Measurements from ENCODE around the gene MOB3C.
"Not testable (repeated sequence)": the region's sequence is repeated elsewhere in the genome, so short reads cannot be mapped to it uniquely, and the experiment has no call there.

The MOB3C gene

DNA sequence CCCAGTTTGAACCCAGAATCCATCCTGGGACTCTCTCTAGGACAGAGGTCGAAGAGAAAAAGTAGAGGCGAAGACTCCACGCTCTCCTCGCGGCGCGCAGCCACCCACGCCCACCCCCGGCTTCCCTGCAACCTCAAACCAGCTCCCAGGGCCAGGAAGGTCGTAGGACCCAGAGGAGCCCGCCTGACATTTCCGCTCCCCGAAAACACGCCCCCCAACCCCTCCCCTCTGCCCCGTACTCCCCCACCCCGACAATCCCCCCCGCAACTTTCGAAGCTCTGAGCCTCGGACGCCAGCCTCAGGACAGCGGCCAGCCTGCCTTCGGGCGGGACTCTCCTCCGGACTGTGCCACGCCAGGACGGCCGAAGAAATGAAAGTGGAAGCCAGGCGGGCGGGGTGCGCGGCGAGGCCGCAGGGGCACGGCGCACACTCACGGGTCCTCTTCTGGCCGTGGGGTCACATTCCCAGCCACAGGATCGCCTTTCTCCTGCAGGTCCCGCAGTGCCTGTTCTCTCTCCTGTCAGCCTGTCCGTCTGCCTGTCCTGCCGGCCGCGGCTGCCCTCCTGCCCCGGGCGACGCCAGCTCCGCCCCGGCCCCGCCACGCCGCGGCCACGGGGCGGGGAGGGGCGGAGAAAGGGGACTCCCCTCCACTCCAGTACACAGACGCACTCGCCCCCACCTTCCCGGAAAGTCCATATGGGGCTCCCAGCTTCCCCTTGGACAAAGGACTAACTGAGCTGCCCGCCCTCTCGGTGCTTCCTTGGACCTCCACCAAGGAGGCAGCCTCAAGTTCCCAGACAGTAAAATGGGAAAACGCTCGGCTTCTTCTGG lies at the start of gene MOB3C:
Gene MOB3C, minus strand, starts transcription at position 535 of the 831 bp plus-strand sequence. CDS start 3,490 bp downstream, outside the sequence.
- DNase-seq: peak; percentile 71

DNA sequence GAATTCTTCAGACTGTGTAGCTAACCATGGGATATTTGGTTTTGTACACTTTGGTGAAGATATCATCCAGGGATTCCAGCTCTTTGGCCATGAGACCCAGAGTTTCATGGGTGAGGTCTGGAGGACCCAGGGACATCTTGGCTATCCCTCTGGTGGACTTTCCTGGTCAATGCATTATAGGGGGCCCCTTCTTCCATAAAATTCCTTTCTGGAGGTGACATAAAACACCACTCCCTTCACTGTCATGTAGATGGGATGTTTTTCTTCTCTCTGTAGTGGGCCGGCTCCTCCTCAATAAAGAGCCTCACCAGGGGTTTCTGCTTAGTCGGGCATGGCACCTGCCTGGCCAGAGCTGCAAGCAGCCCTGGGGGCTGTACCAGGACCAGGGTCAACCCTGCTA lies 49.4 kb upstream of the MOB3C start:
- no peak for DNase-seq

DNA sequence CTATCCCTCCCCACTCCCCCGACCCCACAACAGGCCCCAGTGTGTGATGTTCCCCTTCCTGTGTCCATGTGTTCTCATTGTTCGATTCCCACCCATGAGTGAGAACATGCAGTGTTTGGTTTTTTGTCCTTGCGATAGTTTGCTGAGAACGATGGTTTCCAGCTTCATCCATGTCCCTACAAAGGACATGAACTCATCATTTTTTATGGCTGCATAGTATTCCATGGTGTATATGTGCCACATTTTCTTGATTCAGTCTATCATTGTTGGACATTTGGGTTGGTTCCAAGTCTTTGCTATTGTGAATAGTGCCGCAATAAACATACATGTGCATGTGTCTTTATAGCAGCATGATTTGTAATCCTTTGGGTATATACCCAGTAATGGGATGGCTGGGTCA lies 46.3 kb upstream of the MOB3C start:
- DNase-seq: not testable (repeated sequence)

DNA sequence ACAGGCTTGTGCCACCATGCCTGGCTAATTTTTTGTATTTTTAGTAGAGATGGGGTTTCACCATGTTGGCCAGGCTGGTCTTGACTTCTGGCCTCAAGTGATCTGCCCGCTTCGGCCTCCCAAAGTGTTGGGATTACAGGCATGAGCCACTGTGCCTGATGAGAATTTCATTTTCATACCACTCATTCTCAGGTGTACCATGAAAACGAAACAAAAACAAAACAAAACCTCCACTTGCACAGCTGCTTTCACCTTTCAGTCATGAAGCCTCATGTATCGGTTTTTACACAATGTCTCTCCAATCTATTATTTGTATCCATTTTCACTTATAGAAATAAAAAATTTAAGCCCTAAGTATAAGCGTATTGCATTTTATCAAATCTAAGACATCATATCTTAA lies 43.5 kb upstream of the MOB3C start:
- DNase-seq: not testable (repeated sequence)

DNA sequence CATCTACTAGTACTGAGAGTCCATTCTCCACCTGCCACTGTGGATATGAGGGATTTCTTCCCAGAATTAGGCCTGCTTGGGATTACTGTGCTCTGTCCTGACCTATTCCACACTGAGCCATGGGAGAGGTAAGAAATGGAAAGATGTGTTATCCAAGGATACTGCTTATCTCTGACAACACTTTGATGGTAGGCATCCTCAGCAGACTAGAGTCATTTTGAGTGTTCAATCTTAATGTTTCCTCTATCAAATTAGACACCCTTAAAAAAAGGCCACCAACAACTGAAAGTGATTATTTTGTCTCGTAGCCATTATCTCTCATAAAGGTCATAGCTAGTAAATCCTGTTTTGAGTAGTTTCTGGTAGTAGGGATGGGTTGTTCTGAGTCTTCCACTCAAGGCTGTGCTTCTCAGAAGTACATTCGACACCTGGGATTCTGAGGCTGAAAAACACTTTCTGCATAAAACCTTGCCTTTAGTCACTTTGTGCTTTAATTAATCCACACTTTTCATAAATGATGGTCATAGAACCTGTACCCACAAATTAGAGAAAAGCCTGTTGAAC lies 42.8 kb upstream of the MOB3C start:
- DNase-seq: no peak

DNA sequence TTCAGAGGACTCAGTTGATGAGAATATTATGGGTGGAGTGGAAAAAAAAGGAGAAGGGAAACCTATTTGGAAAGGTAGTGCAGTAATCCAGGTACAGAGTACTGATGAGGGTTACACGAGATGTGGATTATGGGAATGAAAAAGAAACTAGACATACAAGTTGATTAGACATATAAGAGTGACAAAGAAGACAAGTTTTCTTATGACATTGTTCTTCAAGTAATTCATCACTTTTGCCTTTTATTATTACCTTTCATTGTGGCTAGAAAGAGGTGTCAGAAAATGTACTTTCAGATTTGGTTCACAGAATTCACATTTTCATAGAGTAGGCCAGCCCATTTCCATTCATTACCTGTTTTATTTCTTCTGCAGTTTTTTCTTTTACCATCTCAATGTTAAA lies 41.2 kb upstream of the MOB3C start:
- no peak for DNase-seq

DNA sequence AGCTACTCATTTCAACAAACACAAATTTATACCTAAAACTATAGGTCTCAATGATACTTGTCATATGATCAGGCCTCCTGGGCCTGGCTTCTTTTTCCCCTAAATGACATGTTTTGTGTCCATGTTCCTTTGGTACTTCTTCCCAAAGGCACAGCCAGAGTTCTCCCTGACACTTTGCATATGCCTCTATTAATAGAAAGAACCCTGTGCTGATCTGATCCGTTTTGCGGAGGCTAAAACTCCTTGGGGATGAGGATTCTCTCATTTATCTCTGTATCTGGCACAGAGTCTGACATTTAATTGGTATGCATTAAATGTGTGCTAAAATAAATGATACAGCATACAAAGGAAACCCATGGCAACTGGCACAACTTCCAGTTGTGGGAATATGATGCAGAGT lies 40.0 kb upstream of the MOB3C start:
- DNase-seq: no peak

DNA sequence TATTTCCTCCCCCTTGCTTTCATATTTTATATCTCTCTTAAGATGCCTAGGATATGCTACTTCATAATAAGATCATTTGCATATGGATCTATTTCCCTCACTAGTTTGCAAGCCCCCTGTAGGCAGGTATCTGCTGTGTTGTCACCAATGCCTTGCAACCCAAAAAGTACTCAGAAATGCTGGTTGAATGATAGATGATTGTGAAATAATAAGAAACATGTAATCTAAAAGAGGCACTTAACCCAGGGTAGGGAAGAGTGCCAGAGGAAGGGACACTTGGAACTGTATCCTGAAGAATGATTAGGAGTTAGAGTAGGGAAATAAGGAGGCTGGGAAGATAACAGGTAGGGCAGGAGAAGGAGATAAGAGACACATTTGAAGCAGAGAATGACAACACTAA lies 39.2 kb upstream of the MOB3C start:
- no peak for DNase-seq

DNA sequence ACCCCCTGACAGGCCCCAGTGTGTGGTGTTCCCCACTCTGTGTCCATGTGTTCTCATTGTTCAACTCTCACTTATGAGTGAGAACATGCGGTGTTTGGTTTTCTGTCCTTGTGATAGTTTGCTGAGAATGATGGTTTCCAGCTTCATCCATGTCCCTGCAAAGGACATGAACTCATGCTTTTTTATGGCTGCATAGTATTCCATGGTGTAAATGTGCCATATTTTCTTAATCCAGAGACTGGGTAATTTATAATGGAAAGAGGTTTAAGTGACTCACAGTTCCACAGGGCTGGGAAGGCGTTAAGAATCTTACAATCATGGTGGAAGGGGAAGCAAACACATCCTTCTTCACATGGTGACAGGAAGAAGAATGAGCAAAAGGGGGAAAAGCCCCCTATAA lies 38.1 kb upstream of the MOB3C start:
- not testable (repeated sequence) for DNase-seq

DNA sequence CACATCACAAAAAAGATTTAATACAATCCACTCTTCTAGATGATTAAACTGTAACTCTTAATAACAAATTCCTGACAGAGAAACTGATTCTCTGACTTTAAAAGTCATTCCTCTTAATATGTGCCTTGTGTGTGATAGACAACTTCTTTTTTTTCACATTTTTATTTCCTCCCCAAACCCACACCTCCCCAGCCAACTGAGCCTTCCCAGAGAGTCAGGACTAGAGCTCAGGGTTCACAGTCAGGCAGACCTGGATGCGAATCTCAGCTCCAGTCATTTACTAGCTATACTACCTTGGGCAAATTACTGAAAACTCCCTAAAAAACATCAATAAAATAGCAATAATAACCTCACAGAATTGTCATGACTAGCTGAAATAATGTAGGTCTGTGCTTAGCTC lies 37.4 kb upstream of the MOB3C start:
- no peak for DNase-seq

DNA sequence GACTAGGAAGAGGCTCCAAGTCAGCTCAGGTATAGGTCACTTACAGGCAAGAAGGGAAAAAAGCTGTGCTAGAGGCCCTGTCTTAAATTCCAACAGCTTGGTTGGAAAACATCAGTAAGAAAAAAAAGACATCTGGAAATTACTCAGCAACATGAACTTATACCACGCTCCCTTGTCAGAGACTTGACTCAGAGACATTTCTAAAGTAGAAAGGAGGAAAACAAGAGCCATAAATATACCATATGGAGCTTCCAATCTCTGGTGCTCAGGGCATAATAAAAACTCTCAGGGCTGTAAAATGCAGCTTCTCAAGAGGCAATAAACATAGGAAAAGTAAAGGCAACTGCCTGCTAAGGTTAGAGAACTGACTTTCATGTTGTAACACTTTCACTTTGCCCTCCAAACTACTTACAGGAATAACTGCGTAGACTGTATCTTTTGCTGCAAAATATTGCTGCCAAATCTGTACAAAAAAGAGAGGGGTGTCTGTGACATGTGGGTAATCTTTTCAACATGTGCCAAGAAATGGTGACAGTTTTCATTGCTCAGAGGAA lies 36.9 kb upstream of the MOB3C start:
- DNase-seq: no peak

DNA sequence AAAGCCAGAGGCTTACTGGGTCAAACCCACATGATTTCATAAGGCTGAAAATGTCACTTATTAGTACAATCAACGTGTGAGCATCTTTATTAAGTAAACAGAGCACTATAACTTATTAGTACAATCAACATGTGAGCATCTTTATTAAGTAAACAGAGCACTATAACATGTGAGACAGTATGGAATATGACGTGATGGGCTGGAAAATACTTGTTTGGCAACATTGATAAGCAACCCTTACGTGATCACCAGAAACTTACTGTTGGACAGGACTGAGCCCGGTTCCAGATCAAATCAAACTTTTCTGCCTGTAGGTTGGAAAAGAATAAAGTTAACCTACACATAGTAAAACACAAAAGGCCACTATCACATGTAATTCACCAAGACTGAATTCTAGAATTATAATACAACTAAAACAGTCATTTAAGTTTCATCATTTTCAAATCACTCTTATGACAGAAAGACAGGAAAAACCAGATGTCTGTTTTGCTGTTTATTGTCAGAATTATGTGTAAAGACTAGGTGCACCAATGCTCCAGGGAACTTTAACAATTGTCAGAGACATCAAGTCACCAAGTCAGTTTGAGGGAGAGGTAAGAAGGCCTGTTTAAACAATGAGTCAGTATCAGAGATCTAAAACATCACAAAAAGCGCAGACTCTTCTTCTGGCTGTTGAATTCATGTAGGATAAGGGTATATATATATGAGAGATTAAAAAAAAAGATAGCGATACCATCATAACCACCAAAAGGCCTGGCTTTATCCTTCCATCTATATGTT lies 35.9 kb upstream of the MOB3C start:
- DNase-seq: no peak

DNA sequence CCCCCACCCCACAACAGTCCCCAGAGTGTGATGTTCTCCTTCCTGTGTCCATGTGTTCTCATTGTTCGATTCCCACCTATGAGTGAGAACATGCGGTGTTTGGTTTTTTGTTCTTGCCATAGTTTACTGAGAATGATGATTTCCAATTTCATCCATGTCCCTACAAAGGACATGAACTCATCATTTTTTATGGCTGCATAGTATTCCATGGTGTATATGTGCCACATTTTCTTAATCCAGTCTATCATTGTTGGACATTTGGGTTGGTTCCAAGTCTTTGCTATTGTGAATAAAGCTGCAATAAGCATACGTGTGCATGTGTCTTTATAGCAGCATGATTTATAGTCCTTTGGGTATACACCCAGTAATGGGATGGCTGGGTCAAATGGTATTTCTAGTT lies 34.5 kb upstream of the MOB3C start:
- not testable (repeated sequence) for DNase-seq

DNA sequence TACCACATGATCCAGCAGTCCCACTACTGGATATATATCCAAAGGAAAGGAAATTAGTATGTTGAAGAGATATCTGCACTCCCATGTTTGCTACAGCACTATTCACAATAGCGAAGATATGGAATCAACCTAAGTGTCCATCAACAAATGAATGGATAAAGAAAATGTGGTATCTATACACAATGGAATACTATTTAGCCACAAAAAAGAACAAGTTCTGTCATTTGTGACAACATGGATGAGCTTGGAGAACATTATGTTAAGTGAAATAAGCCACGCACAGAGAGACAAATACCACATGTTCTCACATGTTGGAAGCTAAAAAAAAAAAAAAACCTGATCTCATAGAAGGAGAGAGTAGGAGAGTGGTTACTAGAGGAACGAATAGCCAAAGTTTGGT lies 33.9 kb upstream of the MOB3C start:
- DNase-seq: no peak

DNA sequence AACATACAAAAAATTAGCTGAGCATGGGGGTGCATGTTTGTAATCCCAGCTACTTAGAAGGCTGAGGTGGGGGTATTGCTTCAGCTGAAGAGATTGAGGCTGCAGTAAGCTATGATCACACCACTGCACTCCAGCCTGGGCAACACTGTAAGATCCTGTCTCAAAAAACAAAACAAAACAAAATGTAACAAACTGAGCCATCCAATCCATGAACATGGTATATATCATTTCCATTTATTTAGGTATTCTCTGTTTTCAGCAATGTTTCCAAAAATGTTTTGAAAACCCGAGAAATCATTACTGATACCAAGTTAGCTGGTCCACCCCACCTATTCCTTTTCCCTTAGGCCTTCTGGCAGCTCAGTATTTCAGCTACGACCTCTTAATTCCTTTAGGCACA lies 33.2 kb upstream of the MOB3C start:
- DNase-seq: no peak

DNA sequence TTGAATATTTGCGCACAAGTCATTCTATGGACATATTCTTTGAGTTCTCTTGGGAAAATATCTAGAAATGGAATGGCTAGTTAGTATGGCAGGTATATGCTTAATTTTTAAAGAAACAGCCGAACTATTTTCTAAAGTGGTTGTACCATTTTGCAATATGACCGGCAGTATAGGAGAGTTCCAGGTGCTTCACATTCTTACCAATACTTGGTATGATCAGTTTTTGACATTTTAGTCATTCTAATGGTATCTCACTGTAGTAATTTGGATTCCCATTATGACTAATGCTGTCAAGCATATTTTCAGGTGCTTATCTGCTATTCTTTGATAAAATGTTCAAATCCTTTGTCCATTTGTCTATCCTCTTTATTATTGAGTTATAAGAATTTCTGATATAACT lies 31.0 kb upstream of the MOB3C start:
- DNase-seq: no peak

DNA sequence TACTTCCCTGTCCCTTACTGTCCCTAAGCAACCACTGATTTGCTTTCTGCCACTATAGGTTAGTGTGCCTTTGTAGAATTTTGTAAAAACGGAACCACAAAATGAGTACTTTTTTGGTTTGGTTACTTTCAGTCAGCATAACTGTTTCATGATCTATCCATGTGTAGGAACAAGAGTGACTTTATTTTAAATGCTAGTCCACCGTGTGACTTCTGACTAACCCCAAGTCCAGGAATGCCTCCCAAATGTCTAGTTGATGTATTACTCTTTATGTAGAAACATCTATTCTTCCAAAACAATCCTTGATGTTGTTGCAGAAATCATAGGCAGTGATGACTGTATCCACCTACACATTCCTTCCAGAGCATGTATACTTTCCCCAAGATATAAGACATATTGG lies 30.2 kb upstream of the MOB3C start:
- DNase-seq: no peak

DNA sequence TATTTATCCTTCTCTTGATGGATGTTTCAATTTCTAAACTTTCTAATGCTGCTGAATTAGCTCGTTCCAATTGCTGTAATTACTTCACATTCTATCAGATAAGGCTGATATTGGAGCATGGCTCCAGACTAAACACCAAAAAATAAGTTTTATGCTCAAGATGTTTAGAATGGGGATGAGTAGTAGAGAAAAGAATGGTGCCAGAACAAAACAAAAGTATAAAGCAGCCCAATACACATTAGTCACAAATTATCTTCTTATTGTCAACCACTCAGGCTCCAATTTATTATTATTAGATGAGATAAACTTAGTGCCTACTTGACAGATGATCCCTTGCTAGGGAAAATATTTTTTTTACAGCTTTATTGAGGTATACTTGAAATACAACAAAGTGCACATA lies 29.7 kb upstream of the MOB3C start:
- DNase-seq: no peak

DNA sequence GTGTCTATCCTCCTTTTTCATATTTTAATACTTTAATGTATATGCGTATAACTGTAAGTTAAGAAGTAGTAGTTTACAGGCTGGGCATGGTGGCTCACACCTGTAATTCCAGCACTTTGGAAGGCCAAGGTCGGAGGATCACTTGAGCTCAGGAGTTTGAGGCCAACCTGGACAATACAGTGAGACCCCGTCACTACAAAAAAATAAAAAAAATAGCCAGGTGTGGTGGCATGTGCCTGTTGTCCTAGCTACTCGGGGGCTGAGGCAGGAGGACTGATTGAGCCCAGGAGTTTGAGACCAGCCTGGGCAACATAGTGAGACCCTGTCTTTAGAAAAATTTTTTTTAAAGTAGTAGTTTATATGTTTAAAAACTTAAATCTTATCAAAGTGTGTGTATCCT lies 29.2 kb upstream of the MOB3C start:
- DNase-seq: no peak

DNA sequence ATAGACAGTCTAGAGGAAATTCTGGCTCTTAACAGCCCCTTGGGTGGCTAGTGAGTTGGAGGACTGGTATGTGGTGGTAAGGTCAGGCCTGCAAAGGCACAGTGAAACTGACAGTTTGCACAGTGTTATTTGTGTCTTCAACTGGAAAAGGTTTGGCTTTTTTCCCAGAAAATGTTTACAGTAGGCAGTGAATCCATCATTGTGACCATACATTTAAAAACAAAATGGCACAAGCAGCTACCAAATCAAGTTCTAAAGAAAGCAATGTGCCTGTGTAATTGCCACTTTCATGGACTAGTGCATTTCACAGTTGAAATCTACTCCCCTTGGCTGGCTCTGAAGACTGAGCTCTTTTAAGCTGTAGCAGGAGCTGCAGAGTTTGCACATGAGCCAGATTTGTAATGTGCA lies 26.8 kb upstream of the MOB3C start:
- no peak for DNase-seq

DNA sequence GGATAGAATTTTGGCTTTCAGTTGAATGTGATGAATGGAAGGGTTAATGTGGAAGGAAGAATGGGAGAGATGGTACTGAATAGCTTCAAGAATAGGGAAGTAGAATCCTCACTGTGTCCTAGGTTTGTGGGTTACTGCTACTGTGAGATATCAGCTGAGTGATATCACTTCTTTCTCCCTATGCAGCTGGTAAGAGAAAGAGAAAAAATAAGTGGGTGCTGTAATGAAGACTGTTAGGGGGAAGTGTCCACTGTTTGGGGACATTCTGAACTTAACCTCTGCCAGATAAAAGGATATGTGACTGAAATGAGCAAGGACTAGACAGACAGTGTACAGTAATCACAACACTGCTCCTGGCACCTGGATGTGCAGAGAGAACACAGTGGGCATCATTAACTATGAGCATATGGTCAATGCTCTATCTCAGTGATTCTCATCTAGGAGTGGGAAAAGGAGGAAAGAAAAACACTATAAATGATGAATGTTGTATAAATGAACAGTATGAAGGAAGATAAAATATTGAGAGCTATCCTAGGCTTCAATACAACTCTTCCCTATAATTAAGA lies 25.6 kb upstream of the MOB3C start:
- DNase-seq: no peak

DNA sequence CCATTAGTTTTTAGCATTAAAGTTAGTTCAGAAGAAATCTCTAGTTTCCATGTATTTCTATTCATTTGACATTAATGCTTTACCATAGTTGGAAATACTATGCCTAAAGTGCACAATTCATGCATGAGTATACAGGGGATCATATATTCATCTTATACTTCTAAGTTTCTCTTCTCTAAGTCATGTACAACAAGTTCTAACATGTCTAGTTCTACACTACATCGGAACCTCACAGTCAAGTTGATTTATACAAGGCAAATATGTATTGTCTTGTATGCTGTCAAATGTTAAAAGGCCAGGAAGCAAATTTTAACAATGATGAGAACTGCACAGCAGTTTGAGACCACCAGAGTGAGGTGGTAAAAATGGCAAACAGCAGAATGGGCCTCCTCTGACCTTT lies 22.9 kb upstream of the MOB3C start:
- no peak for DNase-seq

DNA sequence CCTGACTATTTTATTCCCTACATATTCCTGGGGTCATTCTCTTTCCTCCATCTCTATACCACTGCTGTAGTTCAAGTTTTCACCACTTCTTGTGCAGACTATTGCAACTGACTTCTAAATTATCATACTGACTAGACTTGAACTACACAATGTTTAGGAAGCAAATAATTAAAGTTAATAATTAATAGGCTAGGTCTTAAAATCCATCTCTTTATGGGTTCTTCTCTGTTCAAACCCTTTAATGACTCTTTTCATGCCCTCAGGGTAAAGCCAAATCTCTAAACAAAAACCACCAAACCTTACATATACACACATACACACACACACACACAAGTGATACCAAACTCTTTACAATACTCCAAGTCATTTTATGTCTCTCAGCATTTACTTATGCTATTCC lies 22.3 kb upstream of the MOB3C start:
- DNase-seq: no peak
